Thyroid gland (tissue), 4 donors: Measurements from ENCODE around the gene WDR64.

ENCODE experiments used
- CTCF ChIP-seq, 6 experiments: fragments of 200-600 bp in 3 of 6; fragments of 450-650 bp in 3 of 6; sonication (generic) in 3 of 6; IDR thresholded peaks; one replicate each; pipeline ENCODE4 v1.5.1; 2016 to 2019; ENCODE audit warnings: antibody characterized with exemption in 6 of 6, mild to moderate bottlenecking in 2 of 6, inconsistent platforms in 1 of 6, moderate library complexity in 1 of 6
- POLR2A ChIP-seq, 2 donors: fragments of 450-650 bp; IDR thresholded peaks; one replicate each; pipeline ENCODE4 v1.6.1; 2017; ENCODE audit warnings: antibody characterized with exemption in 2 of 2, mild to moderate bottlenecking in 2 of 2, moderate library complexity in 1 of 2

GRCh38 chr1:241767737-241768136 lies 115.7 kb downstream of the WDR64 start:
- TF ChIP-seq CTCF (IDR thresholded peaks at IDR 0.05) (no peak), POLR2A (IDR thresholded peaks at IDR 0.05) (no peak)
